Keratinocyte (primary cell): ENCODE data around the gene WDR93. TPM values are rescaled to one million over a fixed set of nuclear protein-coding genes. Genes with fewer than 3 reads are reported as not detected.
"Not testable (repeated sequence)": the region's sequence is repeated elsewhere in the genome, so short reads cannot be mapped to it uniquely, and the experiment has no call there.

Experiments used
- DNase-seq: peaks from one replicate; pipeline ENCODE4 v3.0.0-alpha.2; 2011; ENCODE audit warnings: low read depth, missing footprints, low spot score
- FAIRE-seq: peaks from 2 replicates; lab custom pipeline; 2011; peaks lifted over from hg19 to GRCh38; lab: Jason Lieb, UNC
- H2AFZ ChIP-seq: 2 replicates; pipeline ENCODE4 v1.6.0; 2012; ENCODE audit warnings: low read length, control low read depth, inconsistent platforms; ENCODE audit not compliant: control insufficient read depth
- H3K27ac ChIP-seq: 2 replicates; pipeline ENCODE4 v1.5.1; 2011; ENCODE audit warnings: low read length; ENCODE audit not compliant: control insufficient read depth, insufficient read depth
- H3K27me3 ChIP-seq: 3 replicates; pipeline ENCODE4 v1.6.0; 2011; ENCODE audit warnings: low read length; ENCODE audit not compliant: control insufficient read depth, insufficient read depth; ENCODE audit errors: extremely low read depth
- H3K36me3 ChIP-seq, 2 experiments: 2 replicates in 1 of 2; 3 replicates in 1 of 2; pipeline ENCODE4 v1.5.1; 2011; ENCODE audit warnings: low read length in 2 of 2, mild to moderate bottlenecking in 1 of 2; ENCODE audit not compliant: control insufficient read depth in 2 of 2, insufficient read depth in 2 of 2; ENCODE audit errors: extremely low read depth in 1 of 2
- H3K4me1 ChIP-seq: 3 replicates; pipeline ENCODE4 v1.5.1; 2011; ENCODE audit warnings: low read length; ENCODE audit not compliant: control insufficient read depth, insufficient read depth; ENCODE audit errors: extremely low read depth
- H3K4me2 ChIP-seq: 3 replicates; pipeline ENCODE4 v1.6.0; 2011; ENCODE audit warnings: low read depth, low read length; ENCODE audit not compliant: control insufficient read depth, insufficient read depth; ENCODE audit errors: extremely low read depth
- H3K4me3 ChIP-seq, 3 experiments: fragments of 200-600 bp in 1 of 3; sonication (generic) in 1 of 3; 2 replicates in 2 of 3; 3 replicates in 1 of 3; pipeline ENCODE4 v1.5.1; 2011 to 2016; ENCODE audit warnings: low read length in 3 of 3, mild to moderate bottlenecking in 3 of 3, control low read depth in 2 of 3, inconsistent platforms in 1 of 3, low read depth in 1 of 3, mixed read lengths in 1 of 3, mixed run types in 1 of 3, moderate library complexity in 1 of 3; ENCODE audit not compliant: control insufficient read depth in 2 of 3, insufficient read depth in 2 of 3; ENCODE audit errors: extremely low read depth in 1 of 3
- H3K79me2 ChIP-seq: 2 replicates; pipeline ENCODE4 v1.6.0; 2012; ENCODE audit warnings: low read length; ENCODE audit not compliant: control insufficient read depth, insufficient read depth
- H3K9ac ChIP-seq: 3 replicates; pipeline ENCODE4 v1.6.0; 2011; ENCODE audit warnings: low read length; ENCODE audit not compliant: control insufficient read depth, insufficient read depth; ENCODE audit errors: extremely low read depth
- H3K9me1 ChIP-seq: 3 replicates; pipeline ENCODE4 v1.6.0; 2011; ENCODE audit warnings: low read length; ENCODE audit not compliant: control insufficient read depth, insufficient read depth; ENCODE audit errors: extremely low read depth
- H3K9me3 ChIP-seq: 2 replicates; pipeline ENCODE4 v1.5.1; 2012; ENCODE audit warnings: low read depth, low read length; ENCODE audit not compliant: control insufficient read depth
- H4K20me1 ChIP-seq: 3 replicates; pipeline ENCODE4 v1.6.0; 2011; ENCODE audit warnings: low read length; ENCODE audit not compliant: control insufficient read depth, insufficient read depth; ENCODE audit errors: extremely low read depth
- CTCF ChIP-seq, 3 experiments: IDR thresholded peaks in 1 of 3; conservative IDR thresholded peaks in 1 of 3; optimal IDR thresholded peaks in 1 of 3; 2 replicates in 2 of 3; 3 replicates in 1 of 3; pipeline versions ENCODE3 to v1.5.1; 2011; ENCODE audit warnings: low read length in 3 of 3, mild to moderate bottlenecking in 3 of 3, moderate library complexity in 2 of 3, control low read depth in 1 of 3, inconsistent platforms in 1 of 3; ENCODE audit not compliant: insufficient read depth in 2 of 3; ENCODE audit errors: extremely low read depth in 1 of 3
- EZH2 ChIP-seq: IDR thresholded peaks from one replicate; pipeline ENCODE4 v1.6.1; 2012; ENCODE audit warnings: inconsistent platforms, mild to moderate bottlenecking, low read length, moderate library complexity
- dilution Hi-C: fragments of 300-500 bp; cut with MboI; formaldehyde crosslinking; loops from one replicate; pipeline ENCODE4 v1.7.0; 2020; ENCODE audit warnings: low sequenced_read_pairs; ENCODE audit not compliant: extremely low pct_ligation_motif_present
- polyA plus RNA-seq, 5 experiments: library from polyadenylated mRNA; depleted of rRNA in 3 of 5; stranded (reverse) in 3 of 5; stranded (forward) in 1 of 5; unstranded in 1 of 5; fragments of >200 nt; gene quantifications; 1 replicate in 1 of 5; 2 replicates in 3 of 5; 3 replicates in 1 of 5; pipeline versions ENCODE4 v1.2.1 to v1.2.3, GENCODE V29; 2011 to 2012; ENCODE audit warnings: missing spikeins in 2 of 5, low read depth in 1 of 5, low replicate concordance in 1 of 5

Gene WDR93
- polyA plus RNA-seq, 1 donor (not counting 4 experiments of a cell fraction or from before 2014, with no cell fraction given): 0.05 TPM

GRCh38 chr15:89785774-89786140, 95.1 kb downstream of the WDR93 start:
- peaks cover 2% of the 10 kb centered on the region for H3K9me1 ChIP-seq
- FAIRE-seq (no peak), DNase-seq (no peak)
- H3K36me3 ChIP-seq: no peaks in the 10 kb centered on the region
- peaks cover 23% of the 10 kb centered on the region for H3K4me1 ChIP-seq
- no peaks in the 10 kb centered on the region for H3K27me3 ChIP-seq
- TF ChIP-seq EZH2: no peak
- TF ChIP-seq CTCF (optimal IDR thresholded peaks at IDR 0.05 in 1 of 3, IDR thresholded peaks at IDR 0.05 in 1 of 3, conservative IDR thresholded peaks at IDR 0.05 in 1 of 3; ENCODE audit: extremely low read depth in 1 of 3, insufficient read depth in 2 of 3, low read length in 3 of 3): no peak
- H2AFZ ChIP-seq: no peak overlapping the region
- H3K9me3 ChIP-seq: no peaks in the 10 kb centered on the region
- H3K4me3 ChIP-seq: no peak overlapping the region
- no peaks in the 10 kb centered on the region for H3K79me2 ChIP-seq
- H4K20me1 ChIP-seq: no peaks in the 10 kb centered on the region
- H3K4me2 ChIP-seq: no peak overlapping the region
- dilution Hi-C loops: no loop called here
- no peak overlapping the region for H3K9ac ChIP-seq
- no peak overlapping the region for H3K27ac ChIP-seq

- DNase-seq: no peak
- FAIRE-seq: no peak
- Histone ChIP-seq H3K9ac (no peak overlapping the region), H3K27me3 (no peaks in the 10 kb centered on the region), H4K20me1 (no peaks in the 10 kb centered on the region), H3K9me1 (peaks cover 1% of the 10 kb centered on the region), H3K36me3 (no peaks in the 10 kb centered on the region), H3K4me2 (no peak overlapping the region), H3K4me3 (no peak overlapping the region), H3K9me3 (no peaks in the 10 kb centered on the region), H3K27ac (no peak overlapping the region), H3K4me1 (peaks cover 3% of the 10 kb centered on the region), H2AFZ (no peak overlapping the region), H3K79me2 (no peaks in the 10 kb centered on the region)
- TF ChIP-seq CTCF (optimal IDR thresholded peaks at IDR 0.05 in 1 of 3, IDR thresholded peaks at IDR 0.05 in 1 of 3, conservative IDR thresholded peaks at IDR 0.05 in 1 of 3; ENCODE audit: extremely low read depth in 1 of 3, insufficient read depth in 2 of 3, low read length in 3 of 3) (no peak), EZH2 (no peak)
- dilution Hi-C loops: no loop called here
These were observed 97.3 kb downstream of the WDR93 start for GRCh38 chr15:89787944-89788343.

GRCh38 chr15:89788585-89788984, 98.0 kb downstream of the WDR93 start:
- H3K36me3 ChIP-seq, H3K27ac ChIP-seq, DNase-seq, H2AFZ ChIP-seq, H3K9me1 ChIP-seq, FAIRE-seq, H3K4me2 ChIP-seq, dilution Hi-C loops, H3K79me2 ChIP-seq, H3K4me3 ChIP-seq, H3K9ac ChIP-seq, H3K4me1 ChIP-seq, H4K20me1 ChIP-seq, H3K9me3 ChIP-seq, H3K27me3 ChIP-seq: not testable (repeated sequence)
